NCI-H1436 treated with DMSO at 0.1 percent for 48 hours (cell line): ENCODE data around the gene NHLRC1.
"Not testable (repeated sequence)": the region's sequence is repeated elsewhere in the genome, so short reads cannot be mapped to it uniquely, and the experiment has no call there.

Source experiments
- DNase-seq: peaks from one replicate; lab custom pipeline; 2025; lab: John Stamatoyannopoulos, UW

Gene NHLRC1

GRCh38 chr6:18122128-18123093, at the start of gene NHLRC1:
TSS of gene NHLRC1 (minus strand) at chr6:18122677. CDS start at chr6:18122606, 71 bp downstream.
- DNase-seq: no peak

GRCh38 chr6:18171871-18172270, 49.4 kb upstream of the NHLRC1 start:
- DNase-seq: no peak

GRCh38 chr6:18168264-18168663, 45.8 kb upstream of the NHLRC1 start:
- no peak for DNase-seq

- no peak for DNase-seq
Measured at GRCh38 chr6:18166312-18167036, 44.0 kb upstream of the NHLRC1 start.

- DNase-seq: no peak
Measured at GRCh38 chr6:18165751-18166150, 43.3 kb upstream of the NHLRC1 start.

- DNase-seq: no peak
Measured at GRCh38 chr6:18162401-18162800, 39.9 kb upstream of the NHLRC1 start.

- DNase-seq: no peak
Measured at GRCh38 chr6:18161431-18161830, 39.0 kb upstream of the NHLRC1 start.

GRCh38 chr6:18160911-18161310, 38.4 kb upstream of the NHLRC1 start:
- no peak for DNase-seq

GRCh38 chr6:18155864-18156421, 33.5 kb upstream of the NHLRC1 start:
- peak; percentile 62 for DNase-seq

- peak; percentile 84 for DNase-seq
Measured at GRCh38 chr6:18155150-18155863, 32.8 kb upstream of the NHLRC1 start, which contains the start of gene KDM1B. TSS of gene KDM1B (plus strand) at chr6:18155422. CDS start at chr6:18159896, 4,474 bp downstream.

GRCh38 chr6:18154507-18155149, 32.2 kb upstream of the NHLRC1 start, which contains the start of gene TPMT:
TSS of gene TPMT (minus strand) at chr6:18155077. CDS start at chr6:18149127, 5,950 bp downstream.
- DNase-seq: peak; percentile 84

GRCh38 chr6:18153311-18153703, 30.8 kb upstream of the NHLRC1 start:
- DNase-seq: no peak

GRCh38 chr6:18151801-18152200, 29.3 kb upstream of the NHLRC1 start:
- DNase-seq: no peak

- DNase-seq: not testable (repeated sequence)
Measured at GRCh38 chr6:18151391-18151790, 28.9 kb upstream of the NHLRC1 start.

- DNase-seq: no peak
Measured at GRCh38 chr6:18148304-18149025, 26.0 kb upstream of the NHLRC1 start.

GRCh38 chr6:18147616-18148015, 25.1 kb upstream of the NHLRC1 start:
- no peak for DNase-seq

- DNase-seq: no peak
Measured at GRCh38 chr6:18147160-18147559, 24.7 kb upstream of the NHLRC1 start.

GRCh38 chr6:18142591-18142861, 20.0 kb upstream of the NHLRC1 start:
- DNase-seq: no peak

GRCh38 chr6:18141805-18142590, 19.5 kb upstream of the NHLRC1 start:
- peak; percentile 21 for DNase-seq
